ENCODE data around the gene TMEM18.

Gene TMEM18

DNA sequence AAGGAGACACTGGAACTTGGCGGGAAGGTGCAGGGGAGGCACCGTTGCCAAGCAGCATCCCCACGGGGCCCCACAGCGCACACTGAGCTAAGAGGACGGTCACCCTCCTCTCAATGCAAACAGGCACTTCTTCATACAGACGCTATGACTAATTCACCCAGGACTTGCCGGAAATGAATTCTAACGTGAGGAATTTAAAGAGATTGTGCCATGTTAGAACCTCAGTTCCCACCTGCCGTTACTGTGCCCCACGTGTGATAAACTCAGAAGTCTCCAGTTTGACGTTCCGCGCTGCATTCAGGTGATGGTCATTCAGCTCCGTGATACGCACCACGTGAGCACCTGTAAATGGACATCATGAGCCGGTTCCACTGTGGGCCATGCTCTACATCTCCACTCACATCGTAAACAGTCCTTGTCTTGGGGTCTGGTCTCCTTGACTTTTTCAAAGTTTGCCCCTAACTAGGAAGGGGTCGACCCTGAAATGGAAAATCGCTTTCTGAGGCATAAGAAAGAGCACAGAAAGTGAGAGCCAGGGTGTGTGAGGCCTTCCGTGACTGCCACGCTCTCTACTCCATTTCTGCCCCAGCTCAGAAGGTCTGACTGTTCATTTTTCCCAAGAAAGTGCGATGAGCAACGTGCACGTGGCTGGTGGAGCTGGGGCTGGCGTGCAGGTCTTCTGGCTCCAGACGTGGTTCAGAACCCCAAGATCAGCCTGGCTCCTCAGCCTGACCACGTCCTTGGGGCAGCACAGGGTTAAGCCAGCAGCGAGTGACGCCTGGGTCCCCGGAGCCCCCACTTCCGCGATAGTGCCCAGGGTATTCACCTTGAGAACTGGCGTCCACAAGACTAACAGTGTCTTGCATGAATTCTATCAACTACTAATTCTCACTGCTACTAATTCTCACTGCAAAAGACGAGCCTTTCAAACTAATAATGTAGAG is 35.1 kb downstream of the TMEM18 start:
- Histone ChIP-seq H3K4me3 (ENCODE audit: low read depth in 1 of 2, low read length in 1 of 2) (no peak overlapping the region), H3K4me1 (ENCODE audit: control insufficient read depth in 1 of 2, insufficient read depth in 1 of 2, low read depth in 1 of 2, low read length in 1 of 2) (peaks cover 0 to 1% of the 10 kb centered on the region in 2 experiments), H3K9me3 (no peaks in the 10 kb centered on the region), H3K36me3 (no peaks in the 10 kb centered on the region), H3K27me3 (peaks cover 8% of the 10 kb centered on the region), H3K27ac (no peak overlapping the region)
- TF ChIP-seq, protein P1, sequence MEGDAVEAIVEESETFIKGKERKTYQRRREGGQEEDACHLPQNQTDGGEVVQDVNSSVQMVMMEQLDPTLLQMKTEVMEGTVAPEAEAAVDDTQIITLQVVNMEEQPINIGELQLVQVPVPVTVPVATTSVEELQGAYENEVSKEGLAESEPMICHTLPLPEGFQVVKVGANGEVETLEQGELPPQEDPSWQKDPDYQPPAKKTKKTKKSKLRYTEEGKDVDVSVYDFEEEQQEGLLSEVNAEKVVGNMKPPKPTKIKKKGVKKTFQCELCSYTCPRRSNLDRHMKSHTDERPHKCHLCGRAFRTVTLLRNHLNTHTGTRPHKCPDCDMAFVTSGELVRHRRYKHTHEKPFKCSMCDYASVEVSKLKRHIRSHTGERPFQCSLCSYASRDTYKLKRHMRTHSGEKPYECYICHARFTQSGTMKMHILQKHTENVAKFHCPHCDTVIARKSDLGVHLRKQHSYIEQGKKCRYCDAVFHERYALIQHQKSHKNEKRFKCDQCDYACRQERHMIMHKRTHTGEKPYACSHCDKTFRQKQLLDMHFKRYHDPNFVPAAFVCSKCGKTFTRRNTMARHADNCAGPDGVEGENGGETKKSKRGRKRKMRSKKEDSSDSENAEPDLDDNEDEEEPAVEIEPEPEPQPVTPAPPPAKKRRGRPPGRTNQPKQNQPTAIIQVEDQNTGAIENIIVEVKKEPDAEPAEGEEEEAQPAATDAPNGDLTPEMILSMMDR (IDR thresholded peaks at IDR 0.05): no peak

DNA sequence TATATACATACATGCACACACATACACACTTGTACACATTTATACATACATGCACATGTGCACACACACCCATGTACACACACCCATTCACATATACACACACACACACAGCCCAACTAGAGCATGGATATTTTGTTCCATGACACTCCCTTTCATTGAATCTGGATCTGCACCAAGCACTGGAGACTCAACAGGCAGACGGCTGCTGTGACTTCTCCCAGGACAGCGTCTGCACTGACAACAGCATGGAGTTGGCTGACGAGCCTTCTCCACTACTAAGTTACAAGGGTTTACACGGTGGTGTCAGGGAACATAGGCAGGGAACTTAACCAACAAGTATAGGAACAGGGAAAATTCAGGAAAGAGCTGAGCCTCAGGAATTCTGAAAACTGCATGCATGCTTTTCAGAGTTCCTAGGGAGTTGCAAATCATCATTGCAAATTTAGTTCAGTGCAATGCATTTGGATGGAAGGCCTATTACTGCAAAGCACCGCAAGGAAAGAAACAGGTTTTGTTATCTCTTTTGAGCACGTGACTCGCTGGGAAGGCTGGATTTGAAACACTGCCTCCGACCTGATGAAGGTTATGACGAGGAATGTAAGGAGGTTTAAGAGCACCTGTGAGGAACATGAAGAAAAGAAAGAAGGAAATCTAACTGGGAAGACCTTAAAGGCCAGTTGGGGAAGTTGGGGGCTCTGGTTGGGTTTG is 35.9 kb downstream of the TMEM18 start:
- Histone ChIP-seq H3K27me3 (peaks cover 16% of the 10 kb centered on the region), H3K36me3 (no peaks in the 10 kb centered on the region), H3K9me3 (no peaks in the 10 kb centered on the region), H3K27ac (no peak overlapping the region), H3K4me1 (ENCODE audit: control insufficient read depth in 1 of 2, insufficient read depth in 1 of 2, low read depth in 1 of 2, low read length in 1 of 2) (peaks cover 0 to 9% of the 10 kb centered on the region in 2 experiments), H3K4me3 (ENCODE audit: low read depth in 1 of 2, low read length in 1 of 2) (no peak overlapping the region)
- TF ChIP-seq, protein P1 (IDR thresholded peaks at IDR 0.05): no peak

DNA sequence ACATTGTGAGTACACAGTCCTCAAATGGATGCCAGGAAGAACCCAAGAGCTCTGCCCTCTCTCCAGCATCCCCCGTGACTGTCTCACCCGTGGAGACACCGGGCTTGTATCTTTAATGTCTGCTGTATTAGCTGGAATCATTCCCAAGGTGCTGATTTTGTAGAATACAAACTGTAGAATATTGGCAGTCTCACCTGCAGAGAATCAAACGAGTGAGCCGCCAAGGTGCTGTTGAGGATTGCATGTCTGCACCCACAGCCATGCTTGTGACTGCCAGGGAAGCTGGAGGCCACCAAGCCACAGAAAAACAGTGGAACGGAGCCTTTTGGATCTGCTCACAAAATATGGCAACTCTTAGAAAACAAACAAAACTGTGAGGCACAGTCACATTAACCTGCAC is 37.5 kb downstream of the TMEM18 start:
- Histone ChIP-seq H3K27ac (no peak overlapping the region), H3K4me1 (ENCODE audit: control insufficient read depth in 1 of 2, insufficient read depth in 1 of 2, low read depth in 1 of 2, low read length in 1 of 2) (peaks cover 0 to 10% of the 10 kb centered on the region in 2 experiments), H3K9me3 (no peaks in the 10 kb centered on the region), H3K36me3 (no peaks in the 10 kb centered on the region), H3K4me3 (ENCODE audit: low read depth in 1 of 2, low read length in 1 of 2) (no peak overlapping the region), H3K27me3 (peaks cover 27% of the 10 kb centered on the region)
- TF ChIP-seq, protein P1 (IDR thresholded peaks at IDR 0.05): no peak

DNA sequence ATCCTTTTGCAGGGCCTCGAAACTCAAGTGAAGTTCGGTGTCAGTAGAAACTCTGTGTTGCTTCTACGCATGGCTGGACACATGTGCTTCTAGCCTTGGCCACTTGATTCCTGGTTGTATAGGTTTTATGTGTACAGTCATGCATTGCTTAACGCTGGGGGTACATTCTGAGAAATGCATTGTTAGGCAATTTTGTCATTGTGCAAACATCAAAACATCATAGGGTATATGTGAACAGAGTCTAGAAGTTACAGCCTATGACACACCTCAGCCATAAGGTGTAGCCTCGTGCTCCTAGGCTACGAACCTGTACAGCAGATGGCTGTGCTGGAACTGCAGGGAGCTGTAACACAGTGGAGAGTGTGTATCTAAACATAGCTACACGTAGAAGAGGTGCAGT is 39.4 kb downstream of the TMEM18 start:
- H3K27ac ChIP-seq: no peak overlapping the region
- H3K27me3 ChIP-seq: peaks cover 31% of the 10 kb centered on the region
- TF ChIP-seq, protein P1 (IDR thresholded peaks at IDR 0.05): no peak
- H3K4me1 ChIP-seq (ENCODE audit: control insufficient read depth in 1 of 2, insufficient read depth in 1 of 2, low read depth in 1 of 2, low read length in 1 of 2): peaks cover 0 to 10% of the 10 kb centered on the region in 2 experiments
- H3K36me3 ChIP-seq: no peaks in the 10 kb centered on the region
- no peak overlapping the region for H3K4me3 ChIP-seq (ENCODE audit: low read depth in 1 of 2, low read length in 1 of 2)
- no peaks in the 10 kb centered on the region for H3K9me3 ChIP-seq

DNA sequence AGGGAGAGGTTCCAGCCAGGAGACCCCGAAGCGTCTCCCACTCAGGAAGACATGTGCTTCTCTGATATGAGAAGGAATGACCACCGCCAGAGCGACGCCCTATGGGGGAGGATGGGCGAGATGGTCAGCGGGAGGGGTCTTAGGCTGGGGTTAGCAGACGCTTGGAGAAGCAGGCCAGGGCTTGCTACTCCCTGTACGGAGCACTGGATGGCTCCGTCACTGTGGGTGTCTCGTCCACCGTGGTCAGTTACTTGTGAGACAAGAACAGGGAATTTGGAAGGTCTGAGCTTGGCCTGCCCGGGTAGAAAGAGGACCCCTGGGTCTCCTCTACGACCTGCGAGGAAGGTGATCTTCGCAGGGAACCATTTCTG is 39.8 kb downstream of the TMEM18 start:
- Histone ChIP-seq H3K4me3 (ENCODE audit: low read depth in 1 of 2, low read length in 1 of 2) (no peak overlapping the region), H3K9me3 (no peaks in the 10 kb centered on the region), H3K4me1 (ENCODE audit: control insufficient read depth in 1 of 2, insufficient read depth in 1 of 2, low read depth in 1 of 2, low read length in 1 of 2) (peaks cover 0 to 10% of the 10 kb centered on the region in 2 experiments), H3K27me3 (peaks cover 31% of the 10 kb centered on the region), H3K27ac (no peak overlapping the region), H3K36me3 (no peaks in the 10 kb centered on the region)
- TF ChIP-seq, protein P1 (IDR thresholded peaks at IDR 0.05): no peak

All from neutrophil (primary cell).